ES-I3 (cell line): ENCODE data around the gene PEF1.

Experiments
- H3K36me3 ChIP-seq: 2 replicates; pipeline ENCODE4 v1.6.1; 2013; ENCODE audit warnings: mild to moderate bottlenecking, low read length, control low read depth, moderate library complexity; ENCODE audit not compliant: insufficient read depth
- H3K4me1 ChIP-seq: 2 replicates; pipeline ENCODE4 v1.6.1; 2013; ENCODE audit warnings: mild to moderate bottlenecking, control low read depth, low read length; ENCODE audit not compliant: insufficient read depth
- H3K9ac ChIP-seq: 2 replicates; pipeline ENCODE4 v1.6.1; 2013; ENCODE audit warnings: low read depth, mild to moderate bottlenecking, low read length, moderate library complexity
- H3K9me3 ChIP-seq: 2 replicates; pipeline ENCODE4 v1.6.1; 2013; ENCODE audit warnings: mild to moderate bottlenecking, low read length, moderate library complexity; ENCODE audit not compliant: control insufficient read depth, insufficient read depth

PEF1 gene

GRCh38 chr1:31655104-31655503 is 10.4 kb upstream of the PEF1 start:
- Histone ChIP-seq H3K9me3 (no peaks in the 10 kb centered on the region), H3K4me1 (no peaks in the 10 kb centered on the region), H3K9ac (no peak overlapping the region), H3K36me3 (no peaks in the 10 kb centered on the region)

GRCh38 chr1:31654474-31654776 is 9.7 kb upstream of the PEF1 start:
- Histone ChIP-seq H3K9me3 (no peaks in the 10 kb centered on the region), H3K36me3 (no peaks in the 10 kb centered on the region), H3K4me1 (no peaks in the 10 kb centered on the region), H3K9ac (no peak overlapping the region)

GRCh38 chr1:31653717-31654473 is 9.2 kb upstream of the PEF1 start:
- H3K9ac ChIP-seq = no peak overlapping the region
- no peaks in the 10 kb centered on the region for H3K36me3 ChIP-seq

GRCh38 chr1:31652891-31653499 is 8.3 kb upstream of the PEF1 start:
- Histone ChIP-seq H3K9ac (no peak overlapping the region), H3K36me3 (no peaks in the 10 kb centered on the region), H3K9me3 (no peaks in the 10 kb centered on the region), H3K4me1 (no peaks in the 10 kb centered on the region)

More at GRCh38 chr1:31653717-31654473, 9.2 kb upstream of the PEF1 start:
- no peaks in the 10 kb centered on the region for H3K4me1 ChIP-seq
- no peaks in the 10 kb centered on the region for H3K9me3 ChIP-seq

- no peaks in the 10 kb centered on the region for H3K4me1 ChIP-seq
- H3K9me3 ChIP-seq = no peaks in the 10 kb centered on the region
- no peaks in the 10 kb centered on the region for H3K36me3 ChIP-seq
- H3K9ac ChIP-seq = no peak overlapping the region
These were observed 7.1 kb upstream of the PEF1 start for GRCh38 chr1:31651766-31652165.

GRCh38 chr1:31651089-31651420 is 6.4 kb upstream of the PEF1 start:
- no peaks in the 10 kb centered on the region for H3K9me3 ChIP-seq
- H3K36me3 ChIP-seq = no peaks in the 10 kb centered on the region
- H3K9ac ChIP-seq = no peak overlapping the region
- H3K4me1 ChIP-seq = no peaks in the 10 kb centered on the region

- H3K9me3 ChIP-seq = no peaks in the 10 kb centered on the region
- no peaks in the 10 kb centered on the region for H3K36me3 ChIP-seq
- H3K4me1 ChIP-seq = no peaks in the 10 kb centered on the region
- no peak overlapping the region for H3K9ac ChIP-seq
These were observed 5.7 kb upstream of the PEF1 start for GRCh38 chr1:31650161-31651088.

GRCh38 chr1:31648641-31649357 is 4.1 kb upstream of the PEF1 start:
- H3K9ac ChIP-seq = no peak overlapping the region
- H3K9me3 ChIP-seq = no peaks in the 10 kb centered on the region
- no peaks in the 10 kb centered on the region for H3K4me1 ChIP-seq
- H3K36me3 ChIP-seq = no peaks in the 10 kb centered on the region

- Histone ChIP-seq H3K36me3 (no peaks in the 10 kb centered on the region), H3K9me3 (no peaks in the 10 kb centered on the region), H3K9ac (no peak overlapping the region), H3K4me1 (no peaks in the 10 kb centered on the region)
These were observed 3.5 kb upstream of the PEF1 start for GRCh38 chr1:31648190-31648589.

GRCh38 chr1:31647106-31647505 is 2.4 kb upstream of the PEF1 start:
- Histone ChIP-seq H3K9me3 (no peaks in the 10 kb centered on the region), H3K36me3 (no peaks in the 10 kb centered on the region), H3K4me1 (no peaks in the 10 kb centered on the region; the same call in 1 of the 2 replicates), H3K9ac (no peak overlapping the region)

GRCh38 chr1:31646259-31646960 is 1.7 kb upstream of the PEF1 start:
- Histone ChIP-seq H3K4me1 (peaks cover 3% of the 10 kb centered on the region; the same call in 1 of the 2 replicates), H3K36me3 (no peaks in the 10 kb centered on the region), H3K9ac (no peak overlapping the region), H3K9me3 (no peaks in the 10 kb centered on the region)

- Histone ChIP-seq H3K36me3 (no peaks in the 10 kb centered on the region), H3K4me1 (peaks cover 9% of the 10 kb centered on the region), H3K9me3 (no peaks in the 10 kb centered on the region), H3K9ac (peak overlapping the region; percentile 79; the same call in 1 of the 2 replicates)
These were observed 545 bp upstream of the PEF1 start for GRCh38 chr1:31645274-31645568.

- no peaks in the 10 kb centered on the region for H3K9me3 ChIP-seq
- no peaks in the 10 kb centered on the region for H3K36me3 ChIP-seq
- peak overlapping the region; percentile 79 for H3K9ac ChIP-seq
- H3K4me1 ChIP-seq = peaks cover 9% of the 10 kb centered on the region
These were observed 608 bp downstream of the PEF1 start for GRCh38 chr1:31643976-31644559.

GRCh38 chr1:31642897-31643296 is 1.8 kb downstream of the PEF1 start:
- no peaks in the 10 kb centered on the region for H3K9me3 ChIP-seq
- H3K4me1 ChIP-seq = peaks cover 9% of the 10 kb centered on the region
- no peak overlapping the region for H3K9ac ChIP-seq

More at GRCh38 chr1:31642897-31643296, 1.8 kb downstream of the PEF1 start:
- no peaks in the 10 kb centered on the region for H3K36me3 ChIP-seq
